SK-N-MC (cell line): ENCODE data around the gene LAMB4.

Experiments used
- EZH2 ChIP-seq: fragments of 200-600 bp; sonication (generic); IDR thresholded peaks from one replicate; pipeline ENCODE4 v1.6.1; 2017; ENCODE audit warnings: antibody characterized with exemption
- POLR2AphosphoS5 ChIP-seq: IDR thresholded peaks from 2 replicates; pipeline ENCODE4 v1.6.1; 2012; ENCODE audit warnings: mild to moderate bottlenecking, low read depth, low read length, borderline replicate concordance

DNA sequence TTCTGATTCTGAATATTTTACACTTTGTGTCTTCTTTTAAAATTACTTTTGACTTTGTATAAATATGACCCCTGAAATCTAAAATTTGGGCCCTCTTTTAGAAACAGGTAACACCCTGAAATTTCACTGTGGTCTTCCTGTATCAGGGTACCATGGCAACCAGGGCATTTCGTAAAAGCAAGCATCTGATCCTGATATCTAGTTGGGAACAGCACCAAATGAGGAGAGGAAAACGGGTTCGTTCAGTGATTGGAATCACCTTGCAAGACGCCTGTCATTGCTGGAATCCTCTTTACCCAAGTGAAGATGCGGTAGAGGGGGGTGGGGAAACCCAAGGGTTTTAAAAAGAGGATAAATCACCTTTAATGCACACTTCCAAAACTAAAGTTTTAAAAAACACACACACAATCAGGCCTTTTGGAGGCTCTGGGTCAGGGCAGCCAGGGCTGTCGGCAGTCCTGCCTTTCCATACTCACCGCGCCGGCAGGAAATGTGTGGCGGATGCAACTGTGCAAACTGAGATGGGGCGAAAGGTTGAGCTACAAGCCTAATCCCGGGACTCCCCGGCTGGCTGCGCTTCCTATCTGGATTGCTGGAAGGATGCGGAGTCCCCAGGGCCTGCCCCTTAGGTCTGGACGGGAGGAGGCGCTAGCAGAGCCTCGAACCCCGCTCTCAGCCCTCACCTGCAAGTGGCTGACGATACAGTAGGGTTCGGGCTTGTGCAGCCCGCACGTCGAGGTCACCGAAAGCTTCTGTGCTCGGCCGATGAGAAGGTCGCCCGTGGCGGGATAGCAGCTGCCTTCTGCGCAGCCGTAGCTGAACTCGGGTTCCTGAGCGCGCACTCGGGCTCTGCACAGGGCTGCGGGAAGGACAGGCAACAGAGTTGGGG is 129.0 kb downstream of the LAMB4 start:
- TF ChIP-seq EZH2 (no peak), POLR2AphosphoS5 (no peak)
